ENCODE results near the gene DUS1L.

Gene DUS1L

DNA sequence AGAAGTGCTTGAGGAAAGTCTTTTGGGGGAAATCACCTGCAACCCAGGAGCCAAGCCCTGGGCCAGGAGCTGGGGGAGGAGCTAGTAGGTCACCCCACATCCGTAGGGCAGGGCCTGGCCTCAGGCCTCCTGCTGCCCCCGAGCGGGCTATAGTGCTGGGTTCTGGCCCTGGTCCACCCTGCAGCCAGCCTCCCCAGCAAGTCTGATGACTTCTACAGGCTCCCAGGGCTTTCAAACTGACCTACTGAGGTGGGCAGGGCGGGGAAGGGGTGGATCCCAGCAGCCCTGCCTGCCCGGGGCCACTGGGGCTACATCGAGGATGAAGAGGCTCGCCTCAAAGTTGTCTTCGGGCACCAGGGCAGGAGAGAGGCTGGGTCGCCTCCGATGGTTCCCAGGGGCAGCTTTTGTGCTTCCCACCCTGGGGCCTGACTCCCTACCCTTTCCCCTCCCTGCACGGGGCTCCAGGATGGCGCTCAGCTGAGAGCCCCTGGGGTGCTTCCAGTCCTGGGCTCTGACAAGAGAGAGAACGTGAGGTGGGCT, 47.9 kb downstream of the DUS1L start:
- in situ Hi-C loops (cut with MboI; ENCODE audit: low sequenced_read_pairs), result no loop called here

DNA sequence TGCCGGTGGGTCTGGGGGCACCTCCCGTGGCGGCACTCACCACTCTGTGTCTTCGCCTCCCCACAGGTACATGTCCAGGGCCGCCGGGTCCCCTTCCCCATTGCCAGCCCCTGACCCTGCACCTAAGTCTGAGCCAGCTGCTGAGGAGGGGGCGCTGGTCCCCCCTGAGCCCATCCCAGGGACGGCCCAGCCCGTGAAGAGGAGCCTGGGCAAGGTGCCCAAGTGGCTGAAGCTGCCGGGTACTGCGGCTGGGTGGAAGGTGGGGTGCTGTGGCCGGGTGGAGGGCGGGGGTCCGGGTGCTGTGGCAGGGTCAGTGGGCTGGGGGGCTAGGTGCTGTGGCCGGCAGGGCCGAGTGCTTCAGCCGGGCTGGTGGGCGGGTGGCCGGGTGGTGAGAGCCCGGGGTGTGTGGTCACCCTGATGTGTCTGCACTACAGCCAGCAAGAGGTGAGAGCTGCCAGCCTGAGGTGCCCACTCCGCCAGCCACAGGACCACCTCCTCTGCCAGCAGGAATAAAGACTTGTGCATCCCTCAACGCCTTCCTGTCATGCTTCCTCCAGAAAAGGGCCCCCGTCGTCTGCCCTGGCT, 48.6 kb downstream of the DUS1L start:
- in situ Hi-C loops (cut with MboI; ENCODE audit: low sequenced_read_pairs), result no loop called here

DNA sequence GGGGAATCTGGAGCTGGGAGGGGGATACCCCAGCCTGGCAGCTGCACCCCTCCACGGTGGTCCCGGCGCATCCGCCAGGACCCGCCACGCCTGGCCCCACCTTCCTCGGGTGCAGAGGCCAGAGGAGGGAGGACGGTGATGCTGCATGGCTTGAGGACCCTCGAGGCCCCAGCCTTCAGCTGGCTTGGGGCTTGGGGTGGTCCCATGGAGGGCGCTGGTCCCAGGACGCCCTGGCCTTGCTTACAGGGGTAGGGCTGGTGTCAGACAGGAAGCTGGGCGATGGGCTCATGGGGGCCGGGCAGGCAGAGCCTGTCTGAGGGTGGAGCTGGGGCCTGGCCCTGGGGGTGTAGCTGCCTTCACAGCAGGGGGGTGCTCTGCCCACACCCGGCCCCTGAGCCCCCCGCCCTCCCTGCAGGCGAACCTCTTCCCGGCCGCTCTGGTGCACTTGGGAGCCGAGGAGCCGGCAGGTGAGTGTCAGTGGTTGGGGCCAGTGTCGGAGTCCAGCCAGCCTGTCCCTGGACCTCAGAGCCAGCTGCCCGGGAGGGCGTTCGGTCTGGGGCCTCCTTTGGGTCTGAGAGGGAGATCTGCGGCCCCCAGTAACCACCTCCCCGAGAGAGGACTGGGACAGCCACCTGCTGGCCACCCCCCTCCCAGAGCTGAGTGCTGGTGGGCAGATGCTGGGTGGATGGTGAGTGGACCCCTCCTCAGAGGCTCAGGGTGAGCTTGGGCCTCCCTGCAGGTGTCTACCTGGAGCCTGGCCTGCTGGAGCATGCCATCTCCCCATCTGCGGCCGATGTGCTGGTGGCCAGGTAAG, 49.3 kb downstream of the DUS1L start:
- in situ Hi-C loops (cut with MboI; ENCODE audit: low sequenced_read_pairs), result no loop called here

DNA sequence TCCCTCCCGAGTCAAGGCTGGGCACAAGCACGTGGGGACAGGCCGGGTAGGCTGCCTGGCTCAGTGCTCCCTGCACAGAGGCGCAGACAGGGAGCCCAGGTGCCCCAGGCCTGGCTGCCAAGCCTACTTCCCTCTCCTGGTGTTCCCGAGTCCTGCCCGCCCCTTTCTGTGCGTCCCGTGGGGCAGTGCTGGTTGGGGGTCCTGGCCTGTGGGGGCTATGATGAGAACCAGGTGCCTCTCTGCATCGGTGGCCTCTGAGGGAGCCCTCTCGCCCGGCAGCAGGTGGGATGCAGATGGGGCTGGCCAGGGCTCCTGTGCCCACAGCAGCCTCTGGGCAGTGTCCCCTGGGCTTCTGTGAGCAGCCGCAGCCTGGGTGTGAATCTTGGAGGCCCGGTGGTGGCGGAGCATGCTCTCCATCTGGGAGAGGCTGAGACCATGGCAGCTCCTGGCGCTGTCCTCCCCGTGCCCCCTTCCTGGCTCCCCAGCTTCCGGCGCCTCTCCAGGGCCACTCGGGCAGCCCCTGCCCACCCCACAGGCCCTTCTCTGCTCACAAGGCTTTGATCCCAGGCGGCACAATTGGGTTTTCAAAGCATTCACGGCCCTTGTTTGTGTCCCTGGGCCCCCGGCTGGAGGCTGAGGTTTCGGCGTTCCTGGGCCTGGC, 50.2 kb downstream of the DUS1L start:
- in situ Hi-C loops (cut with MboI; ENCODE audit: low sequenced_read_pairs), result no loop called here

DNA sequence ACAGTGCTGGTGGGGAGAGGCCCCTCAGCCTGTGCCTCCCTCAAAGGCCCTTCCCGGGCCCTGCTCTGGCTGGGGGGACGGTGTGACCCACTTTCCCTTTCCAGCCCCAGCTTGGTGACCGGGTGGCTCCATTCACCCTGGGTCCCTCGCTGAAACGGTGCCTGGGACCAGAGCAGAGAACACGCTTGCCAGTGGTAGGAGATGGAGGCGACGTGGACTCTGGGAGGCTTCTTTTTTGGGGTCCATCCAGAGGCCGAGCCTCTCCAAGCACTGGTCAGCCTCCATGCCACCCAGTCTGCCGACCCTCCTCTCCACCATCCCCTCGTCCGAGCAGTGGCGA, 50.7 kb downstream of the DUS1L start:
- in situ Hi-C loops (cut with MboI; ENCODE audit: low sequenced_read_pairs), result no loop called here

DNA sequence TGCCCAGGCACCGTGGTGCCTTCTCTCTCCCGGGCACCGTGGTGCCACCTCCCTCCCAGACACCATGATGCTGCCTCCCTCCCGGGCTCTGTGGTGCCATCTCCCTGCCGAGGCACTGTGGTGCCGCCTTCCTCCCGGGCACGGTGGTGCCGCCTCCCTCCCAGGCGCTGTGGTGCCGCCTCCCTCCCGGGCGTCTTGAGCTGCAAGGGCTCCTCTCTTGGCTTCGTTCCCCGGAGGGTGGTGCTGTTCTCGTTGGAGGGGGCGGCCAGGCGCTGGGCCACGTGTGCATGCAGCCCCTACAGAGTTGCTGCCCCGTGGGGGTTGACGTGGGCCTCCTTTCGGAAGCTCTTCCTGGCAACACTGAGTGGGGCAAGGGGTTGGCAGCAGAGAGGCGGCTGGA, 51.2 kb downstream of the DUS1L start:
- in situ Hi-C loops (cut with MboI; ENCODE audit: low sequenced_read_pairs), result no loop called here

DNA sequence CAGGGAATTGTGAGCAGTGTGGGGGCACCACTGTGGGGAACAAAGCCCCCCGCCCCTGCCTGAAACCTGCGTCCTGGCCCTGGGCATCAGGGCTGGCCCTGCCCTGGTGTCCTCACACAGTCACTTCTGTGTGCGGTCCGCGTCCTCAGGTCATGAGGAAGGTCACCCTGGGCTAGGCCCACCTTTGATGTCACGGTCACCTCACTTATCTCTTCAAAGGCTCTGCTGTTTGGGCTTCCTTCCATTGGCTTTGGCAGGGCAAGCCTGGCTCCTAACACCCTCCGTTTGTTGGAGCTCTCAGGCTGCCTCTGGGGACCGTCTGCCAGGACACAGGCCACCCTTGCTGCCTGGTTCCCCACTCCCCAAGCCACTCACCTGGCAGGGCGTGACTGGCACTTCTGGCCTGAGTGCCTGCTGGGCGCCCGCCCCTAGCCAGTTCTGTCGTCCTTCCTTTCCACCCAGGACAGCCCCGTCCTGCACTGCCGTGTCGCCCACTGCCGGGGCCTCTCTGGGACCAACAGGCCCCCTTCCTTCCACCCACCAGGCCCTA, 51.8 kb downstream of the DUS1L start:
- in situ Hi-C loops (cut with MboI; ENCODE audit: low sequenced_read_pairs), result no loop called here

DNA sequence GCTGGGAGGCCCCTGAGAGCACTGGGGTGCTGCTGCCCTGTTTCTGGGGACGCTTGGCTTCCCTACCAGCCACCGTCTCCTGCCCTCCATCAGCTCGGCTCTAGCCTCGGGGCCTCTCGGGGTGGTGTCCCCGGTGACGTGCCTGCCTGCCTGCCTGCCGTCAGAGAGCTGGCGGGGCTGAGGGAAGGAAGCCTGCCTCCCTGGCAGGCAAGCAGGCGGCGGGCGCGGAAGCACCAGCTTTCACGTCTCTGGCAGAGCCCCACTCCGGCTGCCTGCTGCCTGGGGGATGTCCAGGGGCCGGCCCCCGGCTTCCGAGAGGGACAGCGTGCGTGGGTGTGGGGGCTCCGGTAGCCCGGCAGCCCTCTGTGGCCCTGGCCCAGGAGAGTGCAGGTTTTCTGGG, 52.3 kb downstream of the DUS1L start:
- in situ Hi-C loops (cut with MboI; ENCODE audit: low sequenced_read_pairs), result no loop called here

DNA sequence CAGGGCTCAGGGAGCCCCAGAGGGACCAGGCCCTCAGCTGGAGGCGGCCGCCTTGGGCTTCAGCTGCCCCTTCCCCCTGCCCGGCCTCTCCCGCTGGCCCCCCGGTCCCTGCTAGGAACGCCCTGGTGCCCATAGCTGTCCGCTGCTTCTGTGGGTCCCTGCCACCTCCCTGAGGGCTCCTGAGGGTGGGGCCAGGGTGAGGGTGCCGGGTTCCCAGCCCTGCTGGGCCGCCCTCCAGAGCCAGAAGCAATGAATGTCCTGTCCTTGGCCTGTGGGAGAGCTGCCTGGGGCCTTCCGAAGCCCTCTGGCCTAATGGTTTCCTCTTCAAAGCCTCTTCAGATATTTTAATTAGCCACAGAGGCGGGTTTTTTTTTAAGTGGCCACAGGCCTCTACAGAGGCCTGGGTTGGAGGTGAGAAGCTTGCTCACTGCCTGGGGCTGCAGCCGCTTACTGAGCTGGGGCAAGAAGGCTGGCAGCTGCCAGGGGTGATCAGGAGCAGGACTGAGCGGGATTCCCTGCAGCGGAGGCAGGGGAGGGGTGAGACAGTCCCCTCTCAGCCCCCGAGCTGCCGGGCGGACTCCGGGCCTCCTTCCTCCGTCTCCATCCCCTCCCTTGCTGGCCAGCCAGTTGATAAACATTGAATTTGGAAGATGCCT, 52.8 kb downstream of the DUS1L start:
- in situ Hi-C loops (cut with MboI; ENCODE audit: low sequenced_read_pairs), result no loop called here

DNA sequence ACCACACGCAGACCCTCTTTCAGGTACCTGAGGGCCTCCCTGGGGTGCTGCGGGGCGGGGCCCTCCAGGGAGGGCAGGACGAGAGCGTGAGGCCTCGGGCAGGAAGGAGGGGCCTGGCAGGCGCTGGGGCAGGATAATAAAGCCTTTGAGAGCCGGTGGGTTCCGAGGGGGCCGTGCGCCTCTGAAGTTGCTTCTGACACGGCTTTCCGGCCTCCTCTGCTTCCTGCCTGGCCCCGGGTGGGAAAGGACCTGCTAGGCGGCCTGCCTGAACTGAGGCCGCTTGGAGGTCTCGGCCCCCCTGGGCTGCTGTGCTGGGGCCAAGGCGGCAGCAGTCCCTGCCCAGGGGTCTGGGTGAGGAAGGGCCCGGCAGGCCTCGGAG, 53.4 kb downstream of the DUS1L start:
- in situ Hi-C loops (cut with MboI; ENCODE audit: low sequenced_read_pairs), result no loop called here

DNA sequence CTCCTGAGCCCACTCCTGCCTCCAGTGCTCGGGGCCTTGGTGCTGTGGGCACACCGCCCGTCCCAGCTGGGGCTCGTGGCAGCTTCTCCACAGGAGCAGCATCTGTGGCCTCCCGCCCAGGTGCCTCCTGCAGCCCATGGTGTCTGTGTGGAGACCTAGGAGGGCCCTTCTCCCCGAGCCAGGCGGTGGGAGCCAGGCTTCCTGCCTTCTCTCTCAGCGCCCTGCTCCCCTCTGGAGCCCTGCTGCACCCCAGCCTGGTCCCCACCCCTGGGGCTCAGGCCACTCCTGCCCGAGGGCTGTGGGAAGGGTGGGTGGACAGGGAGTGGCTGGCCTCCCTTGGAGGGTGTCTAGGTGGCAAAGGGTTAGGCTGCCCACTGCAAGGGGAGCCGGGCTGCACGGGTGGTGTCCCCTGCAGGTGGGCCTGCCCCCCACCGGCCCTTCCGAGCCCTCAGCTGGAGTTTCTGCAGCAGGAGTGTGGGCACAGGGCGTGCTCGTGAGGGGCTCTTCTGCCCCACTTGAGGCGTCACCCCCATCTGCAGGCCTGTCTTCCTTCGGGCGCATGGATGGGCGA, 53.9 kb downstream of the DUS1L start:
- in situ Hi-C loops (cut with MboI; ENCODE audit: low sequenced_read_pairs), result no loop called here

DNA sequence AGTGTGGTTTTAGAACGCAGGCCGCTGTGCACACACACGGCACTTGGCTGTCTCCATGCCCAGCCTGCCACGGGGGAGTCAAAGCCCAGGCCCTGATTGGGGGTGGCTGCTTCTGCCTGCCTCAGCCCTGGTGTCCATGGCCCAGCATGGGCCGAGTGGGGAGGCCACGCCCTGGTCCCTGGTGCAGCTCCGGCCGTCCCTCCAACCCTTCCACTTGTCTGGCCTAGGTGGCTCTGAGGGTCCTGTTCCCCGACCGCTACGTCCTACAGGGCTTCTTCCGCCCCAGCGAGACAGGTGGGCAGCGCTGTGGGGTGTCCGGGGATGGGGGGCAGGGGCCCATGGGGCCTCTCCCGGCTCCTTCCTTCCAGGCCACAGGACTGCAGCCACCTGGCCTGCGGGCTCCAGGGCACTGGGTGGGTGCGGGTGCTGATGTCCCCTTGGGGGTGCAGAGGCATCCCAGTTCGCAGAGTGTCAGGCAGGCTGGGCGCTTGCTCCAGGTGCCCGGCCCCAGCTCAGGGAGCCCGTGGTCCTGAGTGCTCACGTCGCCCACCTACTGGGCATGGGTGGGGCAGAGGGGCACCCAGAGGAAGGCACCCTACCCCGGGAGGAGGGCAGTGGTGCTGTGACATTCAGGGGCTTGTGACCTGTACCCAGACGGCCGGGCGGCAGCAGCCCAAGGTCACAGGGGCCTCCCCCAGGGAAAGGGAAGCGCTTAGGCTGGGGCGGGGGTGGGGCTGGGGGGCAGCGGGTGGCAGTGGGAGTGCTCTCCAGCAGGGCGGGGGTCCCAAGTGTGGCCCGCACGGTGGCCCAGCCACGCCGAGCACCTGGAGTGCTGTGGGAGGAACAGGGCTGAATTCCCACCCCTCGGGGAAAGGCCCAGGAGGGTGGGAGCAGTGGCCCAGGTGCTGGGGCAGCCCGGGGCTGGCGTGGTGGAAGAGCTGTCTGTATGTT, 54.8 kb downstream of the DUS1L start:
- in situ Hi-C loops (cut with MboI; ENCODE audit: low sequenced_read_pairs), result no loop called here

DNA sequence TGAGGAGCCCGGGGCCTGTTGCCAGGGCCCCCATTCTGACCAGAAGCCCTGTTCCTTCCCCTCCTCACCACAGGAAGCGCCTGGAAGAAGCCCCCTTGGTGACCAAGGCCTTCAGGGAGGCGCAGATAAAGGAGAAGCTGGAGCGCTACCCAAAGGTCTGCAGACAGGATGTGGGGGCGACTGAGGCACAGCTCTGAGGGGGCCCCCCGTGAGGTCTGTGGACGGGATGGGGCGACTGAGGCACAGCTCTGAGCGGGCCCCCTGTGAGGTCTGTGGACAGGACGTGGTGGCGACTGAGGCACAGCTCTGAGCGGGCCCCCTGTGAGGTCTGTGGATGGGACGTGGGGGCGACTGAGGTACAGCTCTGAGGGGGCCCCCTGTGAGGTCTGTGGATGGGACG, 56.2 kb downstream of the DUS1L start:
- in situ Hi-C loops (cut with MboI; ENCODE audit: low sequenced_read_pairs), result no loop called here

DNA sequence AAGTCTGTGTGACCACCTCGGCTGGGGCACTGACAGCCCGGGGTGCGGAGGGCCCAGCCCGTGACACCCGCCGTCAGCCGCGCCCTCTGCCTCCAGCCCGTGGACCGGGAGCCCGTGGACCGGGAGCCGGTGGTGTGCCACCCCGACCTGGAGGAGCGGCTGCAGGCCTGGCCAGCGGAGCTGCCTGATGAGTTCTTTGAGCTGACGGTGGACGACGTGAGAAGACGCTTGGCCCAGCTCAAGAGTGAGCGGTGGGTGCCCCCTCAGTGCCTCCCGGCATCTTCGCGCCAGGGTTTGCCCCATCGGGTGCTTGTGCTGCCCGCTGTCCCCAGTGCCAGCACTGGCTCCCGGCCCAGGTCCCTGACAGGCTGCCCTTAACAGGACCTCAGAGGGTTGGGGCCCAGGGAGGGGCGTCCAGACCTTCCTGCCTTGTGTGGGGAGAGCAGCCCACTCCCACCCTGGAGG, 56.6 kb downstream of the DUS1L start:
- in situ Hi-C loops (cut with MboI; ENCODE audit: low sequenced_read_pairs), result no loop called here

DNA sequence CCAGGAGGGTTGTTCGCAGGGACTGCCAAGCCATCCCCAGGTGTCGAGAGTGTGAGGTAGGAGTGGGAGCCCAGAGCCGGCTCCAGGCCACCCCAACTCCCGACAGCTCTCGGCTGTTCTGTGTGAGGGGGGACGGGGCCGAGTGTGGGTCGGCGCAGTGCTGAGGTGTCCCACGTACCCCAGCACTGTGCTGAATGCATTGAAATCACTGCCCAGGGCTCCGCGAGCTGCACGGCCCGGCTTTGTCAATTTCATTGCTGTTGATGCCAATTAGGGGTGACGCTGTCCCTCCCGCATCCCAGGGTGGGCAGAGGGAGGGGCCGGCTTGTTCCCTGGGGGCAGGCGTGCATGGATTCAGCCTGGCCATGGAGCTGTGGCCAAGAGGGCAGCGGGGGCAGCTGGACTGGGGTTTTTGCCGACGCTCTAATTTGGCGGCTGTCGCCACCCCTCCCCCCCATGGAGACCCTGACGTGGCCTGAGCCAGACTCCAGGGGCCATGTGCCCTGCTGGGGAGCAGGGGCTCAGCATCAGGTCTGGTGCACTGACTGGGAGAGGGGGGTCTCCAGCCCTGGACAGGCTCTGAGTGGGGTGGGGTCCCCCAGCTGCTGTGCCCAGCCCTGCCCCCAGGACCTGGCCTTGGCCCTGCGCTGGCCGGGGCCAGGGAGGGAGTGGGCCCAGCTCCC, 57.2 kb downstream of the DUS1L start:
- in situ Hi-C loops (cut with MboI; ENCODE audit: low sequenced_read_pairs), result no loop called here
